LHCN-M2 (cell line): ENCODE measurements around the gene FIGNL1. TPM values are rescaled to one million over a fixed set of nuclear protein-coding genes. Genes with fewer than 3 reads are reported as not detected.

ENCODE experiments used
- DNase-seq: peaks from one replicate; pipeline ENCODE4 v3.0.0-alpha.2; 2012; ENCODE audit warnings: low read depth
- total RNA-seq: library from RNA; depleted of rRNA; stranded (reverse); fragments of >200 nt; gene quantifications from 2 replicates; pipeline ENCODE4 v1.2.3, GENCODE V29; 2014

Gene FIGNL1
- total RNA-seq, 1 experiment from 2014 or later: 59.4 TPM

GRCh38 chr7:50431316-50431715 is 18.8 kb downstream of the FIGNL1 start:
- DNase-seq: no peak

- no peak for DNase-seq
Observed at GRCh38 chr7:50428911-50429310, 21.2 kb downstream of the FIGNL1 start.

GRCh38 chr7:50427518-50427917 is 22.6 kb downstream of the FIGNL1 start:
- DNase-seq: no peak

- DNase-seq: no peak
Observed at GRCh38 chr7:50426280-50427045, 23.7 kb downstream of the FIGNL1 start.

GRCh38 chr7:50425318-50425717 is 24.8 kb downstream of the FIGNL1 start:
- no peak for DNase-seq

GRCh38 chr7:50423860-50424259 is 26.3 kb downstream of the FIGNL1 start:
- no peak for DNase-seq

GRCh38 chr7:50422858-50423257 is 27.3 kb downstream of the FIGNL1 start:
- no peak for DNase-seq

- DNase-seq: no peak
Observed at GRCh38 chr7:50421043-50421442, 29.1 kb downstream of the FIGNL1 start.

- no peak for DNase-seq
Observed at GRCh38 chr7:50418526-50419290, 31.4 kb downstream of the FIGNL1 start.

- DNase-seq: peak; percentile 74
Observed at GRCh38 chr7:50418086-50418515, 32.0 kb downstream of the FIGNL1 start.

GRCh38 chr7:50416527-50417182 is 33.5 kb downstream of the FIGNL1 start:
- DNase-seq: no peak

- DNase-seq: no peak
Observed at GRCh38 chr7:50415844-50416364, 34.2 kb downstream of the FIGNL1 start.

- DNase-seq: no peak
Observed at GRCh38 chr7:50413561-50413960, 36.6 kb downstream of the FIGNL1 start.

GRCh38 chr7:50412973-50413372 is 37.2 kb downstream of the FIGNL1 start:
- DNase-seq: no peak

- DNase-seq: no peak
Observed at GRCh38 chr7:50411332-50411731, 38.8 kb downstream of the FIGNL1 start.

GRCh38 chr7:50409856-50410745 is 40.0 kb downstream of the FIGNL1 start:
- no peak for DNase-seq

- no peak for DNase-seq
Observed at GRCh38 chr7:50406935-50407334, 43.2 kb downstream of the FIGNL1 start.

- no peak for DNase-seq
Observed at GRCh38 chr7:50405221-50405620, 44.9 kb downstream of the FIGNL1 start.

- DNase-seq: peak; percentile 5
Observed at GRCh38 chr7:50404392-50404791, 45.8 kb downstream of the FIGNL1 start.

GRCh38 chr7:50400114-50400513 is 50.0 kb downstream of the FIGNL1 start:
- DNase-seq: no peak

- DNase-seq: no peak
Observed at GRCh38 chr7:50399635-50400034, 50.5 kb downstream of the FIGNL1 start.
